GM19035 (cell line): ENCODE results near the gene SDC1.

Experiments used
- ATAC-seq: cut with Tn5 transposase; IDR thresholded peaks from one replicate; pipeline ENCODE4 v1.9.1; 2021; ENCODE audit not compliant: unreplicated experiment

Gene SDC1

GRCh38 chr2:20186078-20186854, 38.7 kb downstream of the SDC1 start:
- no peak for ATAC-seq

GRCh38 chr2:20185176-20186022, 39.5 kb downstream of the SDC1 start:
- no peak for ATAC-seq

- no peak for ATAC-seq
Observed at GRCh38 chr2:20184067-20184938, 40.6 kb downstream of the SDC1 start.

GRCh38 chr2:20183373-20183772, 41.6 kb downstream of the SDC1 start:
- no peak for ATAC-seq

- ATAC-seq = no peak
Observed at GRCh38 chr2:20182241-20182931, 42.5 kb downstream of the SDC1 start.

GRCh38 chr2:20181761-20182160, 43.2 kb downstream of the SDC1 start:
- no peak for ATAC-seq

- ATAC-seq = no peak
Observed at GRCh38 chr2:20180676-20181648, 44.0 kb downstream of the SDC1 start.

GRCh38 chr2:20179755-20180594, 45.0 kb downstream of the SDC1 start:
- no peak for ATAC-seq

- ATAC-seq = no peak
Observed at GRCh38 chr2:20179466-20179754, 45.5 kb downstream of the SDC1 start.

- no peak for ATAC-seq
Observed at GRCh38 chr2:20178666-20179465, 46.1 kb downstream of the SDC1 start.

- ATAC-seq = no peak
Observed at GRCh38 chr2:20178249-20178607, 46.7 kb downstream of the SDC1 start.

GRCh38 chr2:20177556-20178248, 47.2 kb downstream of the SDC1 start:
- ATAC-seq = no peak

- ATAC-seq = no peak
Observed at GRCh38 chr2:20176760-20177159, 48.2 kb downstream of the SDC1 start.

- ATAC-seq = no peak
Observed at GRCh38 chr2:20175931-20176330, 49.0 kb downstream of the SDC1 start.

- no peak for ATAC-seq
Observed at GRCh38 chr2:20175267-20175666, 49.7 kb downstream of the SDC1 start.

GRCh38 chr2:20174410-20174809, 50.5 kb downstream of the SDC1 start:
- ATAC-seq = no peak
